ENCODE data around the gene THOC7. TPM values are rescaled to one million over a fixed set of nuclear protein-coding genes. Genes with fewer than 3 reads are reported as not detected.

The THOC7 gene
- total RNA-seq, 4 donors from 2014 or later = 19.4 to 64.4 (median 36.5) TPM

- H3K9me3 ChIP-seq = no peaks in the 10 kb centered on the region
- H3K4me1 ChIP-seq = no peaks in the 10 kb centered on the region
- no peak overlapping the region for H3K4me3 ChIP-seq
- TF ChIP-seq CTCF (IDR thresholded peaks at IDR 0.05) (no peak), POLR2A (IDR thresholded peaks at IDR 0.05) (no peak)
- no peak for DNase-seq
- no peaks in the 10 kb centered on the region for H3K27me3 ChIP-seq
- H3K36me3 ChIP-seq = no peaks in the 10 kb centered on the region
- no peak overlapping the region for H3K27ac ChIP-seq
These were observed 7.0 kb upstream of the THOC7 start for GRCh38 chr3:63870615-63871005.

- Histone ChIP-seq H3K27ac (no peak overlapping the region), H3K36me3 (no peaks in the 10 kb centered on the region), H3K4me1 (peaks cover 0 to 3% (median 0%) of the 10 kb centered on the region in 4 donors), H3K4me3 (no peak overlapping the region), H3K27me3 (no peaks in the 10 kb centered on the region), H3K9me3 (no peaks in the 10 kb centered on the region)
- no peak for TF ChIP-seq CTCF (IDR thresholded peaks at IDR 0.05)
- no peak for TF ChIP-seq POLR2A (IDR thresholded peaks at IDR 0.05)
- no peak for DNase-seq
These were observed 6.5 kb upstream of the THOC7 start for GRCh38 chr3:63869940-63870614.

GRCh38 chr3:63867225-63867624 lies 3.6 kb upstream of the THOC7 start:
- Histone ChIP-seq H3K9me3 (no peaks in the 10 kb centered on the region), H3K4me1 (peaks cover 0 to 8% (median 3%) of the 10 kb centered on the region in 4 donors), H3K27me3 (no peaks in the 10 kb centered on the region), H3K4me3 (no peak overlapping the region), H3K36me3 (no peaks in the 10 kb centered on the region), H3K27ac (no peak overlapping the region)
- TF ChIP-seq POLR2A (IDR thresholded peaks at IDR 0.05) = no peak
- no peak for DNase-seq

GRCh38 chr3:63864965-63865327 lies 1.3 kb upstream of the THOC7 start:
- TF ChIP-seq POLR2A (IDR thresholded peaks at IDR 0.05) (no peak), CTCF (IDR thresholded peaks at IDR 0.05) (no peak)
- Histone ChIP-seq H3K4me3 (peak overlapping the region; percentile 85 to 97 (median 96)), H3K36me3 (no peaks in the 10 kb centered on the region), H3K4me1 (peaks cover 0 to 8% (median 4%) of the 10 kb centered on the region in 4 donors), H3K27me3 (no peaks in the 10 kb centered on the region), H3K9me3 (no peaks in the 10 kb centered on the region), H3K27ac (peak overlapping the region; percentile 87 to 92 (median 90))
- DNase-seq = no peak

GRCh38 chr3:63864008-63864964 lies 681 bp upstream of the THOC7 start:
- H3K9me3 ChIP-seq = no peaks in the 10 kb centered on the region
- H3K4me3 ChIP-seq = peak overlapping the region; percentile 85 to 97 (median 96)
- H3K4me1 ChIP-seq = peaks cover 0 to 8% (median 4%) of the 10 kb centered on the region in 4 donors
- TF ChIP-seq CTCF (IDR thresholded peaks at IDR 0.05) = peak in 1 of 6 experiments; percentile 7
- no peak for TF ChIP-seq POLR2A (IDR thresholded peaks at IDR 0.05)
- H3K36me3 ChIP-seq = no peaks in the 10 kb centered on the region
- H3K27me3 ChIP-seq = no peaks in the 10 kb centered on the region
- peak; percentile 70 to 78 (median 72) for DNase-seq
- H3K27ac ChIP-seq = peak overlapping the region; percentile 87 to 92 (median 90)

- peak overlapping the region; percentile 96 to 98 (median 97) for H3K4me3 ChIP-seq
- H3K27ac ChIP-seq = peak overlapping the region; percentile 87 to 92 (median 88)
- no peaks in the 10 kb centered on the region for H3K36me3 ChIP-seq
- H3K9me3 ChIP-seq = no peaks in the 10 kb centered on the region
- H3K4me1 ChIP-seq = peaks cover 0 to 8% (median 4%) of the 10 kb centered on the region in 4 donors
- DNase-seq = no peak
- H3K27me3 ChIP-seq = no peaks in the 10 kb centered on the region
- TF ChIP-seq POLR2A (IDR thresholded peaks at IDR 0.05) (no peak), CTCF (IDR thresholded peaks at IDR 0.05) (no peak)
These were observed 828 bp downstream of the THOC7 start for GRCh38 chr3:63862804-63863149.

All from Peyer's patch (tissue), 4 donors.